Ishikawa (cell line): ENCODE measurements around the gene R3HDM1.

Experiments used
- CEBPB ChIP-seq: IDR thresholded peaks from 2 replicates; pipeline ENCODE4 v1.6.1; 2012
- CREB1 ChIP-seq: IDR thresholded peaks from 2 replicates; pipeline ENCODE4 v1.6.1; 2012; ENCODE audit warnings: low read depth
- EGR1 ChIP-seq: IDR thresholded peaks from 2 replicates; pipeline ENCODE4 v1.6.1; 2012
- EP300 ChIP-seq: IDR thresholded peaks from 2 replicates; pipeline ENCODE4 v1.6.1; 2012; ENCODE audit warnings: borderline replicate concordance
- FOXM1 ChIP-seq: IDR thresholded peaks from 2 replicates; pipeline ENCODE4 v1.6.1; 2012; ENCODE audit warnings: low read depth, borderline replicate concordance
- MAX ChIP-seq: IDR thresholded peaks from 2 replicates; pipeline ENCODE4 v1.6.1; 2012
- NFIC ChIP-seq: IDR thresholded peaks from 2 replicates; pipeline ENCODE4 v1.6.1; 2012
- RAD21 ChIP-seq: IDR thresholded peaks from 2 replicates; pipeline ENCODE4 v1.6.1; 2012; ENCODE audit warnings: low read depth
- REST ChIP-seq: IDR thresholded peaks from 2 replicates; pipeline ENCODE4 v1.6.1; 2012; ENCODE audit warnings: low read depth, mild to moderate bottlenecking
- TAF1 ChIP-seq: IDR thresholded peaks from 2 replicates; pipeline ENCODE4 v1.6.1; 2012; ENCODE audit warnings: low read depth, mild to moderate bottlenecking
- TCF12 ChIP-seq: IDR thresholded peaks from 2 replicates; pipeline ENCODE4 v1.6.1; 2012; ENCODE audit warnings: low read depth
- TEAD4 ChIP-seq: IDR thresholded peaks from 2 replicates; pipeline ENCODE4 v1.6.1; 2012
- USF1 ChIP-seq: IDR thresholded peaks from 2 replicates; pipeline ENCODE4 v1.6.1; 2012
- YY1 ChIP-seq: IDR thresholded peaks from 2 replicates; pipeline ENCODE4 v1.6.1; 2012; ENCODE audit warnings: low read depth
- ZBTB7A ChIP-seq: IDR thresholded peaks from 2 replicates; pipeline ENCODE4 v1.6.1; 2012; ENCODE audit warnings: low read depth

R3HDM1 gene

GRCh38 chr2:135651717-135652116 is 120.4 kb downstream of the R3HDM1 start:
- TF ChIP-seq REST (no peak), RAD21 (no peak), EP300 (no peak), NFIC (no peak), MAX (no peak), ZBTB7A (no peak), FOXM1 (no peak), YY1 (no peak), EGR1 (no peak), CEBPB (no peak), CREB1 (no peak)

GRCh38 chr2:135657806-135658582 is 126.7 kb downstream of the R3HDM1 start:
- no peak for TF ChIP-seq MAX

- TF ChIP-seq YY1 (no peak), EGR1 (no peak), MAX (no peak), EP300 (no peak), TCF12 (no peak), FOXM1 (no peak), ZBTB7A (no peak), REST (no peak), NFIC (no peak), TAF1 (no peak), TEAD4 (no peak), CREB1 (no peak)
Measured at GRCh38 chr2:135662088-135662487, 130.8 kb downstream of the R3HDM1 start.

GRCh38 chr2:135663148-135663700 is 131.9 kb downstream of the R3HDM1 start:
- no peak for TF ChIP-seq CREB1
- no peak for TF ChIP-seq ZBTB7A
- TF ChIP-seq TAF1 = no peak

GRCh38 chr2:135664623-135665068 is 133.4 kb downstream of the R3HDM1 start:
- TF ChIP-seq ZBTB7A (no peak), MAX (no peak), NFIC (no peak), YY1 (no peak), REST (no peak), USF1 (no peak), EGR1 (no peak), CREB1 (no peak), CEBPB (no peak), FOXM1 (no peak), TEAD4 (no peak), TCF12 (no peak), TAF1 (no peak)
